Measurements from ENCODE around the gene ANKRD50.
A peak's percentile ranks its signal among the peaks of the same experiment; 100 is the strongest.

The ANKRD50 gene

GRCh38 chr4:124713185-124713592 lies 657 bp upstream of the ANKRD50 start:
- H3K36me3 ChIP-seq (ENCODE audit: control insufficient read depth, insufficient read depth, low read length): no peaks in the 10 kb centered on the region
- no peak for DNase-seq (ENCODE audit: extremely low read depth, insufficient read length)

GRCh38 chr4:124711471-124712371 lies 811 bp downstream of the ANKRD50 start:
- Histone ChIP-seq H3K4me3 (replicated peaks; ENCODE audit: low read depth, low read length) (peak overlapping the region; percentile 81), H3K36me3 (ENCODE audit: control insufficient read depth, insufficient read depth, low read length) (no peaks in the 10 kb centered on the region), H3K27me3 (replicated peaks; ENCODE audit: control insufficient read depth, insufficient read depth, low read length) (no peaks in the 10 kb centered on the region)
- TF ChIP-seq CTCF (IDR thresholded peaks at IDR 0.05; ENCODE audit: insufficient read depth, low read length, poor library complexity, severe bottlenecking): peak; percentile 23
- DNase-seq (ENCODE audit: extremely low read depth, insufficient read length): no peak

More at GRCh38 chr4:124713185-124713592, 657 bp upstream of the ANKRD50 start:
- Histone ChIP-seq H3K27me3 (replicated peaks; ENCODE audit: control insufficient read depth, insufficient read depth, low read length) (no peaks in the 10 kb centered on the region), H3K4me3 (replicated peaks; ENCODE audit: low read depth, low read length) (peak overlapping the region; percentile 81)
- peak; percentile 40 for TF ChIP-seq CTCF (IDR thresholded peaks at IDR 0.05; ENCODE audit: insufficient read depth, low read length, poor library complexity, severe bottlenecking)

- Histone ChIP-seq H3K27me3 (replicated peaks; ENCODE audit: control insufficient read depth, insufficient read depth, low read length) (no peaks in the 10 kb centered on the region), H3K4me3 (replicated peaks; ENCODE audit: low read depth, low read length) (peak overlapping the region; percentile 81), H3K36me3 (ENCODE audit: control insufficient read depth, insufficient read depth, low read length) (no peaks in the 10 kb centered on the region)
- DNase-seq (ENCODE audit: extremely low read depth, insufficient read length): no peak
- TF ChIP-seq CTCF (IDR thresholded peaks at IDR 0.05; ENCODE audit: insufficient read depth, low read length, poor library complexity, severe bottlenecking): no peak
Measured at GRCh38 chr4:124710911-124711310, 1.6 kb downstream of the ANKRD50 start.

GRCh38 chr4:124710015-124710741 lies 2.4 kb downstream of the ANKRD50 start:
- Histone ChIP-seq H3K36me3 (ENCODE audit: control insufficient read depth, insufficient read depth, low read length) (no peaks in the 10 kb centered on the region), H3K4me3 (replicated peaks; ENCODE audit: low read depth, low read length) (no peak overlapping the region), H3K27me3 (replicated peaks; ENCODE audit: control insufficient read depth, insufficient read depth, low read length) (no peaks in the 10 kb centered on the region)
- DNase-seq (ENCODE audit: extremely low read depth, insufficient read length): no peak
- no peak for TF ChIP-seq CTCF (IDR thresholded peaks at IDR 0.05; ENCODE audit: insufficient read depth, low read length, poor library complexity, severe bottlenecking)

- H3K4me3 ChIP-seq (replicated peaks; ENCODE audit: low read depth, low read length): no peak overlapping the region
- no peak for TF ChIP-seq CTCF (IDR thresholded peaks at IDR 0.05; ENCODE audit: insufficient read depth, low read length, poor library complexity, severe bottlenecking)
- H3K27me3 ChIP-seq (replicated peaks; ENCODE audit: control insufficient read depth, insufficient read depth, low read length): no peaks in the 10 kb centered on the region
- DNase-seq (ENCODE audit: extremely low read depth, insufficient read length): no peak
- H3K36me3 ChIP-seq (ENCODE audit: control insufficient read depth, insufficient read depth, low read length): no peaks in the 10 kb centered on the region
Measured at GRCh38 chr4:124708517-124709300, 3.8 kb downstream of the ANKRD50 start.

Data from GM06990 (cell line).